Fibroblast of skin of back (primary cell): ENCODE results near the gene ALDH1L2.
A peak's percentile ranks its signal among the peaks of the same experiment; 100 is the strongest.
"Not testable (repeated sequence)": the region's sequence is repeated elsewhere in the genome, so short reads cannot be mapped to it uniquely, and the experiment has no call there.

Experiments
- DNase-seq: peaks from one replicate; pipeline ENCODE4 v3.0.0-alpha.2; 2013

Gene ALDH1L2

GRCh38 chr12:104977688-104978087, 106.6 kb downstream of the ALDH1L2 start:
- DNase-seq: not testable (repeated sequence)

- no peak for DNase-seq
Measured at GRCh38 chr12:104976703-104977102, 107.6 kb downstream of the ALDH1L2 start.

- peak; percentile 81 for DNase-seq
Measured at GRCh38 chr12:104975587-104976343, 108.5 kb downstream of the ALDH1L2 start.

GRCh38 chr12:104974626-104975290, 109.5 kb downstream of the ALDH1L2 start:
- peak; percentile 86 for DNase-seq

GRCh38 chr12:104973250-104973649, 111.0 kb downstream of the ALDH1L2 start:
- DNase-seq: no peak

- DNase-seq: no peak
Measured at GRCh38 chr12:104971306-104971705, 113.0 kb downstream of the ALDH1L2 start.
